Activated CD4-positive, alpha-beta memory T cell treated with anti-CD3 and anti-CD28 coated beads for 36 hours (primary cell): Measurements from ENCODE around the gene FLG2. TPM values are rescaled to one million over a fixed set of nuclear protein-coding genes. Genes with fewer than 3 reads are reported as not detected.
"Not testable (repeated sequence)": the region's sequence is repeated elsewhere in the genome, so short reads cannot be mapped to it uniquely, and the experiment has no call there.

Experiments
- CTCF ChIA-PET: fragments of 350-600 bp; sonication (Branson Sonifier 250); formaldehyde crosslinking; loops from one replicate; lab custom pipeline; 2021; ENCODE audit warnings: antibody characterized with exemption, inconsistent platforms; lab: Charles Lee
- POLR2A ChIA-PET: fragments of 350-600 bp; sonication (Branson Sonifier 250); formaldehyde crosslinking; loops from one replicate; lab custom pipeline; 2021; ENCODE audit warnings: antibody characterized with exemption; lab: Charles Lee
- DNase-seq: peaks from one replicate; pipeline ENCODE4 v3.0.0-alpha.2; 2020
- H3K27ac Mint-ChIP-seq: one replicate; pipeline ENCODE4 v1.8.0; 2021; ENCODE audit warnings: mixed read lengths
- H3K27me3 Mint-ChIP-seq: one replicate; pipeline ENCODE4 v1.8.0; 2021; ENCODE audit warnings: mixed read lengths
- H3K36me3 Mint-ChIP-seq: one replicate; pipeline ENCODE4 v1.8.0; 2021; ENCODE audit warnings: mixed read lengths
- H3K4me1 Mint-ChIP-seq: one replicate; pipeline ENCODE4 v1.8.0; 2021; ENCODE audit warnings: low read depth, mixed read lengths
- H3K4me3 Mint-ChIP-seq: one replicate; pipeline ENCODE4 v1.8.0; 2021; ENCODE audit warnings: mild to moderate bottlenecking, mixed read lengths
- H3K9me3 Mint-ChIP-seq: one replicate; pipeline ENCODE4 v1.8.0; 2021; ENCODE audit warnings: mixed read lengths
- intact Hi-C: fragments of 100-400 bp; cut with micrococcal nuclease; formaldehyde crosslinking; loops from one replicate; pipeline ENCODE4 v1.15.1; 2023
- total RNA-seq, 2 experiments: library from RNA; stranded (reverse); gene quantifications; one replicate each; pipeline ENCODE4 v1.2.3, GENCODE V29; 2021

Gene FLG2
- total RNA-seq, 2 experiments from 2014 or later, result not detected

DNA sequence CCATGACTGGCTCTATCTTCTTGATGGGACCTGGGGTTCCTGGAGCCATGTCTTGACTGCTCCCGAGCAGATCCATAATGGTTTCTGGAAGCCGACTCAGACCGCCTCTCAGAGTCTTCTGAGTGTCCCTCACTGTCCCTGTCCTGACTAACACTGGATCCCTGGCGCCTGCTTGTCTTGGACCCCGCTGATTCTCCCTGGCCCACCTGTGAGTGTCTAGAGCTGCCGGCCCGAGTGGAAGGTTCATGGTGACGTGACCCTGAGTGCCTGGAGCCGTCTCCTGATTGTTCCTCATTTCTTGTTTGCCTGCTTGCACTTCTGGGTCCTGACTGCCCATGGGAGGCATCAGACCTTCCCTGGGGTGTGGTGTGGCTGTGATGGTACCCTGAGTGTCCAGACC lies 49.9 kb downstream of the FLG2 start:
- intact Hi-C loops, result no loop called here
- peaks cover 14% of the 10 kb centered on the region for H3K27me3 Mint-ChIP-seq
- CTCF ChIA-PET, result no interaction called here
- H3K9me3 Mint-ChIP-seq, result no peaks in the 10 kb centered on the region
- no peak for DNase-seq
- no peaks in the 10 kb centered on the region for H3K36me3 Mint-ChIP-seq
- no peak overlapping the region for H3K27ac Mint-ChIP-seq
- POLR2A ChIA-PET, result no interaction called here
- H3K4me1 Mint-ChIP-seq, result no peaks in the 10 kb centered on the region
- H3K4me3 Mint-ChIP-seq, result no peak overlapping the region

DNA sequence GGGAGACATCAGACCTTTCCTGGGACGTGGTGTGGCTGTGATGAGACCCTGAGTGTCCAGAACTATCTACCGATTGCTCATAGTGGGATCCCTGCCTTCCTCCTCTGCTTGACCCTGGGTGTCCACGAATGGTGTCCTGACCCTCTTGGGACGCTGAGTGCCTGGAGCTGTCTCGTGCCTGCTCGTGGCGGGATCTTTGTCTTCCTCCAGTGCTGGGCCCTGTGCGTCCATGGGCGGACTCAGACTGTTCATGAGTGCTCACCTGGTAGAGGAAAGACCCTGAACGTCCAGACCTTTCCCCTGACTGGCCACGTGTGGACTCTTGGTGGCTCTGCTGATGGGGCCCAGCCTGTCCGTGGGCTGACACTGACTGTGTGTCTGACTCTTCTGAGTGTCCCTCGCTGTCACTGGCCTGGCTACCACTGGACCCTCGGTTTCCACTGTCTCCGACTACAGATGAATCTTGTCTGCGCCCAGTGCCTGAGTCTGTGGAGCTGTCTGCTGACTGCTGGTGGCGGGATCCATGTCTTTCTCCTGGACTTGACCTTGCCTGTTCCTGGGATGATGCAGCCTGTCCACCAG lies 50.4 kb downstream of the FLG2 start:
- H3K4me3 Mint-ChIP-seq, H3K27ac Mint-ChIP-seq, DNase-seq, H3K9me3 Mint-ChIP-seq, H3K36me3 Mint-ChIP-seq, H3K4me1 Mint-ChIP-seq, CTCF ChIA-PET, intact Hi-C loops, POLR2A ChIA-PET: not testable (repeated sequence)
- peaks cover 12% of the 10 kb centered on the region for H3K27me3 Mint-ChIP-seq

DNA sequence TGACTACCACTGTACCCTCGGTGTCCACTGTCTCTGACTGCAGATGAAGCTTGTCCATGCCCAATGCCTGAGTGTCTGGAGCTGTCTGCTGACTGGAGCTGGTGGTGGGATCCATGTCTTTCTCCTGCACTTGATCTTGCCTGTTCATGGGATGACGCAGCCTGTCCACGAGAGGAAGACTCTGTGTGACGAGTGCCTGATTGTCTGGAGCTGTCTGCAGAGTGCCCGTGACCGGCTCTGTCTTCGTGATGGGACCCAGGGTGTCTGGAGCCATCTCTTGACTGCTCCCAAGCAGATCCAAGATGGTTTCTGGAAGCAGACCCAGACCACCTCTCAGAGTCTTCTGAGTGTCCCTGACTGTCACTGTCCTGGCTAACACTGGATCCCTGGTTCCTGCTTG lies 51.0 kb downstream of the FLG2 start:
- DNase-seq, H3K4me3 Mint-ChIP-seq, POLR2A ChIA-PET, H3K36me3 Mint-ChIP-seq, CTCF ChIA-PET, H3K27me3 Mint-ChIP-seq, H3K9me3 Mint-ChIP-seq, H3K27ac Mint-ChIP-seq, H3K4me1 Mint-ChIP-seq, intact Hi-C loops: not testable (repeated sequence)

DNA sequence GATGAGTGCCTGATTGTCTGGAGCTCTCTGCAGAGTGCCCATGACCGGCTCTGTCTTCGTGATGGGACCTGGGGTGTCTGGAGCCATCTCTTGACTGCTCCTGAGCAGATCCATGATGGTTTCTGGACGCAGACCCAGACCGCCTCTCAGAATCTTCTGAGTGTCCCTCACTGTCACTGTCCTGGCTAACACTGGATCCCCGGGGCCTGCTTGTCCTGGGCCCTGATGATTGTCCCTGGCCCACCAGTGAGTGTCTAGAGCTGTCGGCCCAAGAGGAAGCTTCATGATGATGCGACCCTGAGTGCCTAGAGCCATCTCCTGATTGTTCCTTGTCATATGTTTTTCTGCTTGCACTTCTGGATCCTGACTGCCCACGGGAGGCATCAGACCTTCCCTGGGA lies 51.8 kb downstream of the FLG2 start:
- POLR2A ChIA-PET, H3K9me3 Mint-ChIP-seq, H3K27ac Mint-ChIP-seq, H3K27me3 Mint-ChIP-seq, DNase-seq, H3K4me1 Mint-ChIP-seq, CTCF ChIA-PET, H3K36me3 Mint-ChIP-seq, H3K4me3 Mint-ChIP-seq, intact Hi-C loops: not testable (repeated sequence)

DNA sequence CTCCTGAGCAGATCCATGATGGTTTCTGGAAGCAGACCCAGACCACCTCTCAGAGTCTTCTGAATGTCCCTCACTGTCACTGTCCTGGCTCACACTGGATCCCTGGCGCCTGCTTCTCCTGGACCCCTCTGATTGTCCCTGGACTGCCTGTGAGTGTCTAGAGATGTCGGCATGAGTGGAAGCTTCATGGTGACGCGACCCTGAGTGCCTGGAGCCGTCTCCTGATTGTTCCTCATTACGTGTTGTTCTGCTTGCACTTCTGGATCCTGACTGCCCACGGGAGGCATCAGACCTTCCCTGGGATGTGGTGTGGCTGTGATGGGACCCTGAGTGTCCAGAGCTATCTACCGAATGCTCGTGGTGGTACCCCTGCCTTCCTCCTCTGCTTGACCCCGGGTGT lies 53.7 kb downstream of the FLG2 start:
- H3K4me3 Mint-ChIP-seq, POLR2A ChIA-PET, H3K27me3 Mint-ChIP-seq, H3K9me3 Mint-ChIP-seq, H3K36me3 Mint-ChIP-seq, intact Hi-C loops, CTCF ChIA-PET, H3K4me1 Mint-ChIP-seq, H3K27ac Mint-ChIP-seq, DNase-seq: not testable (repeated sequence)

DNA sequence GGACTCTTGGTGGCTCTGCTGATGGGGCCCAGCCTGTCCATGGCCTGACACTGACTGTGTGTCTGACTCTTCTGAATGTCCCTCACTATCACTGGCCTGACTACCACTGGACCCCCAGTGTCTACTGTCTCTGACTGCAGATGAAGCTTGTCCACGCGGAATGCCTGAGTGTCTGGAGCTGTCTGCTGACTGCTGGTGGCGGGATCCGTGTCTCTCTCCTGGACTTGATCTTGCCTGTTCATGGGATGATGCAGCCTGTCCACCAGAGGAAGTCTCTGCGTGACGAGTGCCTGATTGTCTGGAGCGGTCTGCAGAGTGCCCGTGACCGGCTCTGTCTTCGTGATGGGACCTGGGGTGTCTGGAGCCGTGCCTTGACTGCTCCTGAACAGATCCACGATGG lies 55.0 kb downstream of the FLG2 start:
- intact Hi-C loops, H3K9me3 Mint-ChIP-seq, CTCF ChIA-PET, POLR2A ChIA-PET, H3K27ac Mint-ChIP-seq, H3K36me3 Mint-ChIP-seq, H3K27me3 Mint-ChIP-seq, H3K4me3 Mint-ChIP-seq, DNase-seq, H3K4me1 Mint-ChIP-seq: not testable (repeated sequence)

DNA sequence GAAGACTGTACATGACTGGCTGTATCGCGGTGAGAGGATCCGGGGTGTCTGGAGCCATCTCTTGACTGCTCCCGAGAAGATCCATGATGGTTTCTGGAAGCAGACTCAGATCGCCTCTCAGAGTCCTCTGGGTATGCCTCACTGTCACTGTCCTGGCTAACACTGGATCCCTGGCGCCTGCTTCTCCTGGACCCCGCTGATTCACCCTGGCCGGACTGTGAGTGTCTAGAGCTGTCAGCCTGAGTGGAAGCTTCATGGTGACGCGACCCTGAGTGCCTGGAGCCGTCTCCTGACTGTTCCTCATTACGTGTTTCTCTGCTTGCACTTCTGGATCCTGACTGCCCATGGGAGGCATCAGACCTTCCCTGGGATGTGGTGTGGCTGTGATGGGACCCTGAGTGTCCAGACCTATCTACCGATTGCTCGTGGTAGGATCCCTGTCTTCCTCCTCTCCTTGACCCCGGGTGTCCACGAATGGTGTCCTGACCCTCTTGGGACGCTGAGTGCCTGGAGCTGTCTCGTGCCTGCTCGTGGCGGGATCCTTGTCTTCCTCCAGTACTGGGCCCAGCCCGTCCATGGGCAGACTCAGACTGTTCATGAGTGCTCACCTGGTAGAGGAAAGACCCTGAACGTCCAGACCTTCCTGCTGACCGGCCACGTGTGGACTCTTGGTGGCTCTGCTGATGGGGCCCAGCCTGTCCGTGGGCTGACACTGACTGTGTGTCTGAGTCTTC lies 56.5 kb downstream of the FLG2 start:
- intact Hi-C loops, H3K27ac Mint-ChIP-seq, H3K4me1 Mint-ChIP-seq: not testable (repeated sequence)

More for the DNA sequence above, 56.5 kb downstream of the FLG2 start:
- POLR2A ChIA-PET, H3K4me3 Mint-ChIP-seq, H3K36me3 Mint-ChIP-seq, DNase-seq, H3K27me3 Mint-ChIP-seq, CTCF ChIA-PET, H3K9me3 Mint-ChIP-seq: not testable (repeated sequence)

Other genes starting within 250 kb of the FLG2 start
- gene TCHH, start 244.6 kb downstream of the FLG2 start, total RNA-seq, result not detected
- not detected for gene RPTN, start 200.8 kb downstream of the FLG2 start, total RNA-seq
- not detected for gene HRNR, start 135.8 kb downstream of the FLG2 start, total RNA-seq
- not detected for gene FLG, start 34.8 kb downstream of the FLG2 start, total RNA-seq
- not detected for gene CRNN, start 54.3 kb upstream of the FLG2 start, total RNA-seq
- gene LCE5A, start 150.8 kb upstream of the FLG2 start, total RNA-seq, result not detected
- not detected for gene CRCT1, start 154.5 kb upstream of the FLG2 start, total RNA-seq
- gene LCE3E, start 206.8 kb upstream of the FLG2 start, total RNA-seq, result not detected
- not detected for gene LCE3D, start 220.5 kb upstream of the FLG2 start, total RNA-seq
- not detected for gene LCE3C, start 240.2 kb upstream of the FLG2 start, total RNA-seq